Measurements from ENCODE around the gene C14orf132.

C14orf132 gene

DNA sequence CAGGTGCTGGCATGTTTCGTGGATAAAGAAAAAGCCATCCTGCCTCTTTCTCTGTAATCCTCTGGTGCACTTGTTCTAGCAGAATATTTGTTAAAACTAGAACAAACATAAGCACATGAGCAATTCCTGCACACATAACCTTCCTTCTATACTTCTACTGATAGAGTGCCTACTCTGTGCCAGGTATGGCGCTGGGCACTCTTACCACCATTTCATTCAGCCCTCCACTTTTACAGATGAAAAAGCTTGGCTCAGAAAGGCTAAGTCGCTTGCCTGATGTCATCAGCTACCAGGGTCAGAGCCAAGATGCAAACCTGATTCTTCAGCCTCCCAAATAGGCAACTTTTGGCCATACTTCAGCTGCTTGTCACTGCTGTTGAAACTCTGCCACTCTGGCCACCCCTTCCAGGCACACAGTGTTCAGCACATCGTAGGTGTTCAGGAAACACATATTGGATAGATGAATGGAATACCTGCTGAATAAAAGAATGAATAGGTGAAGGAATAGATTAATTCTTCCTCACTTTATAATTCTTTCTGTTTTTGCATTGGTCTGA, 10.0 kb upstream of the C14orf132 start:
- Histone ChIP-seq H3K36me3 (ENCODE audit: insufficient read depth, low read length) (no peaks in the 10 kb centered on the region), H3K9ac (ENCODE audit: low read depth, low read length) (no peak overlapping the region), H3K4me1 (ENCODE audit: insufficient read depth, low read length) (no peaks in the 10 kb centered on the region), H3K9me3 (ENCODE audit: control insufficient read depth, insufficient read depth, low read length) (no peaks in the 10 kb centered on the region)

- Histone ChIP-seq H3K4me1 (ENCODE audit: insufficient read depth, low read length) (no peaks in the 10 kb centered on the region), H3K36me3 (ENCODE audit: insufficient read depth, low read length) (no peaks in the 10 kb centered on the region), H3K9ac (ENCODE audit: low read depth, low read length) (no peak overlapping the region), H3K9me3 (ENCODE audit: control insufficient read depth, insufficient read depth, low read length) (no peaks in the 10 kb centered on the region)
Observed at GRCh38 chr14:96030108-96030760, 8.9 kb upstream of the C14orf132 start.

- no peaks in the 10 kb centered on the region for H3K4me1 ChIP-seq (ENCODE audit: insufficient read depth, low read length)
- no peaks in the 10 kb centered on the region for H3K9me3 ChIP-seq (ENCODE audit: control insufficient read depth, insufficient read depth, low read length)
- H3K36me3 ChIP-seq (ENCODE audit: insufficient read depth, low read length) = no peaks in the 10 kb centered on the region
- H3K9ac ChIP-seq (ENCODE audit: low read depth, low read length) = no peak overlapping the region
Observed at GRCh38 chr14:96031691-96032090, 7.5 kb upstream of the C14orf132 start.

- Histone ChIP-seq H3K4me1 (ENCODE audit: insufficient read depth, low read length) (no peaks in the 10 kb centered on the region), H3K9ac (ENCODE audit: low read depth, low read length) (no peak overlapping the region), H3K9me3 (ENCODE audit: control insufficient read depth, insufficient read depth, low read length) (no peaks in the 10 kb centered on the region), H3K36me3 (ENCODE audit: insufficient read depth, low read length) (no peaks in the 10 kb centered on the region)
Observed at GRCh38 chr14:96035456-96035855, 3.7 kb upstream of the C14orf132 start.

DNA sequence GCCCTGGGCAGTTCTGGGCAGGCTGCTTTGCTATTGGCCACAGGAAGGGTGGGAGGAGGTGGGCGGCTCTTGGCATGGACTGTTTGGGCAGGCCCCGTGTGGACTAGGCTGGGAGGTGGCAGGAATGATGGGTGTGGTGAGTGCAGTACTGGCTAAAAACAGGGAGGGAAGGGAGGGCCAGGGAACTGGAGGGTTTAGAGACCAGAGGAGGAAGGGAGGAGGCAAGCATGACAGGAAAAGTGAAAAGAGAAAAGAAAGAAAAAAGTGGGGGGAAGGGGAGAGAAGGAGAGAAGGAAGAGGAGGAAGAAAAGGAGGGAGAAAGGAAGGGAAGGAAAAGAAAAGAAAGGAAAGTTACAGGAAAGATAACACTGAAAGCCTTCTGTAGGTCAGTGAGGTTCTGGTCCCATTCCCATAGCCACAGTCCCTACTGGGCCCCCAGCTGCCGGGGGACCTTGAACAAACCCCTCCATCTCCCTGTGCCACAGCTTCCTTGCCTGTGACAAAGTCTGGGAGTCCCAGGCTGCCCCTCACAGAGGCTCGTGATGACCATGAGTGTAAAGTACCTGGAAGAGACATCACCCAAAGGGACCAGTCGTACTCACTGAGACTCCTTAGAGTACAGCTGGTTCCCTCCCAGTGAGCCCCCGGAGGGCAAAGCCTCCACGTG, 1.1 kb upstream of the C14orf132 start:
- H3K36me3 ChIP-seq (ENCODE audit: insufficient read depth, low read length) = no peaks in the 10 kb centered on the region
- H3K9ac ChIP-seq (ENCODE audit: low read depth, low read length) = no peak overlapping the region
- H3K4me1 ChIP-seq (ENCODE audit: insufficient read depth, low read length) = no peaks in the 10 kb centered on the region
- H3K9me3 ChIP-seq (ENCODE audit: control insufficient read depth, insufficient read depth, low read length) = no peaks in the 10 kb centered on the region

DNA sequence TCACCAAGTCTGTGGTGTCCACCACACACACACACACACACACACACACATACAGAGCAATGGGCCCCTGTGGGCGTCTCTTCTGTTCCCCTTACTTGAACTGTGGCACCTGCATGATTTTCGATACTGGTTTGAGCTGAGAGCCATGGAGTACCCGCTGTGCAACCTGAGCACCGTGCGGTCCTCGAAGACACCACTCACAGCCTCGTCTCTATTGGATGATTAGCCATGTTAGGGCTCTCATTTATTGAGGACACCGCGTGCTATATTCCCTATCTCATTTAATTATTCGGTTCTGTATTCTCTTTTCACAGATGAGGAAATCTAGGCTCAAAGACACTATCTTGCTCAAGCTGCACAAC, 623 bp upstream of the C14orf132 start:
- H3K36me3 ChIP-seq (ENCODE audit: insufficient read depth, low read length) = no peaks in the 10 kb centered on the region
- peak overlapping the region; percentile 72; the same call in 1 of the 2 replicates for H3K9ac ChIP-seq (ENCODE audit: low read depth, low read length)
- no peaks in the 10 kb centered on the region for H3K4me1 ChIP-seq (ENCODE audit: insufficient read depth, low read length)
- no peaks in the 10 kb centered on the region for H3K9me3 ChIP-seq (ENCODE audit: control insufficient read depth, insufficient read depth, low read length)

DNA sequence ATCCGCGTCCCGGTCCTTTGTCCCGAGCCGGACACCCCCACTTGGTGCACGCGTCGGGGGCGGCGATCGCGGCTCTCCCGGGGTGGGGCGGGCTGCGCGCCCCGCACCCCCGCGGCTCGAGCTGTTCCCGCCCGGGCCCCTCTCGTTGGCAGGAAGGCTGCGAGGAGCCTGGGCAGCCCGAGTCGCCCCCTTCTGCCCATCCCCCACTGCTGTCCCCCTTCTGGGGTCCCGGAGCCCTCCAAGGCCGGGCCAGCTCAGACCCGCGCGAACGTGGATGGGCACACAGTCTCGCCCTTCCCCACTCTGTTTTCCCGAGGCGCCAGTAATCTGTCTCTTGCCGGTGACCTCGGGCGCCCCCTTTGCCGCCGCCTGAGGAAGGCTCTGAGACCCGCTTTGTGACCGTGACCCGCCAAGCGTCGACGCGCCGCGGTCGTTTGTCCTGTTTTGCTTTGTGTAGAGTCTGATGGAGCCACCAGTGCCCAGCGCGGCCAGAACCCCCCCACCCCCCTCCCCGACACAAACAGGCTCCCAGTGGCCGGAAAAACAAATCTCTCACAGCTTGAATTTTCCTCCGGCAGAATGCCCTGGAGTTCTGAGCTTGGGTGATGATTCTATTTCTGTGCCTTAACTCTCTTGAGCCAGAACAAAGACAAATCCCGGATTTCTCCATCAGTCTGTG, 610 bp downstream of the C14orf132 start:
- Histone ChIP-seq H3K4me1 (ENCODE audit: insufficient read depth, low read length) (no peaks in the 10 kb centered on the region), H3K9ac (ENCODE audit: low read depth, low read length) (peak overlapping the region; percentile 75), H3K36me3 (ENCODE audit: insufficient read depth, low read length) (no peaks in the 10 kb centered on the region), H3K9me3 (ENCODE audit: control insufficient read depth, insufficient read depth, low read length) (no peaks in the 10 kb centered on the region)

DNA sequence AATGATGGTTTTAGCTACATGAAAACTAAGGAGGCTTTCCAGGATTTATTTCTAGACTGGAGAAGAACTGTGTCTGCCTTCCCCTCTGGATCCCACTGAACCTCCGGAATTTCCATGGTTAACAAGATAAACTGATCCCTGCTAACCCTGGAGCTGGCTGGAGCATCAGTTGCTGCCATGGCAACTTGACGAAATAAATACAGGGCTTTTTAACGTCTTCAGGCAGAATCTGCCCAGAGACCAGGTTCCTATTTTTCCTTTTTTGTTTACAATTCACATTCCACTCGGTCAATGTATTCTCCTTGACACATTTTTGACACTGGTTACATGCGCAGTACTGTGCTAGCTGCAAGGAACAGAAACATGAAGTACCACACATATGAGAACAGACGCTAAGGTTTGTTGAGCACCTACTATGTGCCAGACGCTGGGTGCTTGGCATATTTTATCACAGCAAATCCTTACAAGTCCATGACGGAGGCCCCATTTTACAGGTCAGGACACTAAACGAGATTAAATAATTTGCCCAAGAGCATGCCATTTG, 1.7 kb downstream of the C14orf132 start:
- Histone ChIP-seq H3K36me3 (ENCODE audit: insufficient read depth, low read length) (no peaks in the 10 kb centered on the region), H3K9ac (ENCODE audit: low read depth, low read length) (no peak overlapping the region), H3K4me1 (ENCODE audit: insufficient read depth, low read length) (no peaks in the 10 kb centered on the region), H3K9me3 (ENCODE audit: control insufficient read depth, insufficient read depth, low read length) (no peaks in the 10 kb centered on the region)

- no peaks in the 10 kb centered on the region for H3K9me3 ChIP-seq (ENCODE audit: control insufficient read depth, insufficient read depth, low read length)
- H3K4me1 ChIP-seq (ENCODE audit: insufficient read depth, low read length) = no peaks in the 10 kb centered on the region
- no peak overlapping the region for H3K9ac ChIP-seq (ENCODE audit: low read depth, low read length)
- no peaks in the 10 kb centered on the region for H3K36me3 ChIP-seq (ENCODE audit: insufficient read depth, low read length)
Observed at GRCh38 chr14:96042248-96042930, 3.2 kb downstream of the C14orf132 start.

DNA sequence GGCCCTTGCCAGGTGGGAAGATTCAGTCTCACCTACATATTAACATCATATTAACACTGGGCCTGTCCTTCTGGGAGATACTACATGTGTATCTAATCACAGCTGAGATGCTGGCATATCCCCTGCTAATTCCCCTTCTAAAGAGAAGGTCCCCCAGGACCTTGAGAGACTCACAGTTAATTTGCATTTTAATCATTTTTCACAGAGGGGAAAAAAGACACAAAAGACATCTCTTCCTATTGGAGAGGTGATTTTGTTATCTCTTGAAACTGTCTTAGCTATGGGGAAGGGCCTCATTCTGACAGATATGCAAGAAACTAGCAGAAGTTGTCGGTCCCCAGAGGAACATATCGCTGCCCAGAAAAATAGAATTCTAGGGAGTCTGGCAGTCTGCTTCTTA, 7.5 kb downstream of the C14orf132 start:
- Histone ChIP-seq H3K4me1 (ENCODE audit: insufficient read depth, low read length) (no peaks in the 10 kb centered on the region), H3K9me3 (ENCODE audit: control insufficient read depth, insufficient read depth, low read length) (no peaks in the 10 kb centered on the region), H3K36me3 (ENCODE audit: insufficient read depth, low read length) (no peaks in the 10 kb centered on the region), H3K9ac (ENCODE audit: low read depth, low read length) (no peak overlapping the region)

- H3K4me1 ChIP-seq (ENCODE audit: insufficient read depth, low read length) = no peaks in the 10 kb centered on the region
- no peaks in the 10 kb centered on the region for H3K36me3 ChIP-seq (ENCODE audit: insufficient read depth, low read length)
- H3K9me3 ChIP-seq (ENCODE audit: control insufficient read depth, insufficient read depth, low read length) = no peaks in the 10 kb centered on the region
- no peak overlapping the region for H3K9ac ChIP-seq (ENCODE audit: low read depth, low read length)
Observed at GRCh38 chr14:96047101-96047500, 7.9 kb downstream of the C14orf132 start.

DNA sequence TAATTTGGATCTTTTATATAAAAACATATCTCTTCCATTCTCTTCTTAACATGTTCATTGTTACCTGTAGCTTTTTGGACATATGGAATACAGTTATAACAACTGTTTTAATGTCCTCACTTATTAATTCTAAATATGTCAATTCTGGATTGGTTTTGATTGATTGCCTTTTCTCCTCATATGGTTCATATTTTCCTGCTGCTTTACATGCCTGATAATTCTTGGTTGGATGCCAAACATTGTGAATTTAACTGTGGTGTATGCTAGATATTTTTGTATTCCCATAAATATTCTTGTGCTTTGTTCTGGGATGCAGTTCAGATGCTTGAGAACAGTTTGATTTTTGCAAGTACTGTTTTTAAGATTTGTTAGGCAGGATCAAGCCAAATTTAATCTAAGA, 10.8 kb downstream of the C14orf132 start:
- H3K9ac ChIP-seq (ENCODE audit: low read depth, low read length) = no peak overlapping the region
- H3K36me3 ChIP-seq (ENCODE audit: insufficient read depth, low read length) = no peaks in the 10 kb centered on the region
- no peaks in the 10 kb centered on the region for H3K4me1 ChIP-seq (ENCODE audit: insufficient read depth, low read length)
- H3K9me3 ChIP-seq (ENCODE audit: control insufficient read depth, insufficient read depth, low read length) = no peaks in the 10 kb centered on the region

- H3K9ac ChIP-seq (ENCODE audit: low read depth, low read length) = no peak overlapping the region
- H3K36me3 ChIP-seq (ENCODE audit: insufficient read depth, low read length) = no peaks in the 10 kb centered on the region
- no peaks in the 10 kb centered on the region for H3K9me3 ChIP-seq (ENCODE audit: control insufficient read depth, insufficient read depth, low read length)
- H3K4me1 ChIP-seq (ENCODE audit: insufficient read depth, low read length) = no peaks in the 10 kb centered on the region
Observed at GRCh38 chr14:96050482-96050881, 11.3 kb downstream of the C14orf132 start.

GRCh38 chr14:96051231-96051630, 12.1 kb downstream of the C14orf132 start:
- no peaks in the 10 kb centered on the region for H3K36me3 ChIP-seq (ENCODE audit: insufficient read depth, low read length)
- no peaks in the 10 kb centered on the region for H3K9me3 ChIP-seq (ENCODE audit: control insufficient read depth, insufficient read depth, low read length)
- no peaks in the 10 kb centered on the region for H3K4me1 ChIP-seq (ENCODE audit: insufficient read depth, low read length)
- H3K9ac ChIP-seq (ENCODE audit: low read depth, low read length) = no peak overlapping the region
